GM19351 (cell line): Measurements from ENCODE around the gene FBXW5.
A peak's percentile ranks its signal among the peaks of the same experiment; 100 is the strongest.

ENCODE experiments used
- ATAC-seq: cut with Tn5 transposase; IDR thresholded peaks from one replicate; pipeline ENCODE4 v1.9.1; 2021; ENCODE audit warnings: mild to moderate bottlenecking, moderate library complexity; ENCODE audit not compliant: unreplicated experiment

FBXW5 gene, protein sequence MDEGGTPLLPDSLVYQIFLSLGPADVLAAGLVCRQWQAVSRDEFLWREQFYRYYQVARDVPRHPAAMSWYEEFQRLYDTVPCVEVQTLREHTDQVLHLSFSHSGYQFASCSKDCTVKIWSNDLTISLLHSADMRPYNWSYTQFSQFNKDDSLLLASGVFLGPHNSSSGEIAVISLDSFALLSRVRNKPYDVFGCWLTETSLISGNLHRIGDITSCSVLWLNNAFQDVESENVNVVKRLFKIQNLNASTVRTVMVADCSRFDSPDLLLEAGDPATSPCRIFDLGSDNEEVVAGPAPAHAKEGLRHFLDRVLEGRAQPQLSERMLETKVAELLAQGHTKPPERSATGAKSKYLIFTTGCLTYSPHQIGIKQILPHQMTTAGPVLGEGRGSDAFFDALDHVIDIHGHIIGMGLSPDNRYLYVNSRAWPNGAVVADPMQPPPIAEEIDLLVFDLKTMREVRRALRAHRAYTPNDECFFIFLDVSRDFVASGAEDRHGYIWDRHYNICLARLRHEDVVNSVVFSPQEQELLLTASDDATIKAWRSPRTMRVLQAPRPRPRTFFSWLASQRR

DNA sequence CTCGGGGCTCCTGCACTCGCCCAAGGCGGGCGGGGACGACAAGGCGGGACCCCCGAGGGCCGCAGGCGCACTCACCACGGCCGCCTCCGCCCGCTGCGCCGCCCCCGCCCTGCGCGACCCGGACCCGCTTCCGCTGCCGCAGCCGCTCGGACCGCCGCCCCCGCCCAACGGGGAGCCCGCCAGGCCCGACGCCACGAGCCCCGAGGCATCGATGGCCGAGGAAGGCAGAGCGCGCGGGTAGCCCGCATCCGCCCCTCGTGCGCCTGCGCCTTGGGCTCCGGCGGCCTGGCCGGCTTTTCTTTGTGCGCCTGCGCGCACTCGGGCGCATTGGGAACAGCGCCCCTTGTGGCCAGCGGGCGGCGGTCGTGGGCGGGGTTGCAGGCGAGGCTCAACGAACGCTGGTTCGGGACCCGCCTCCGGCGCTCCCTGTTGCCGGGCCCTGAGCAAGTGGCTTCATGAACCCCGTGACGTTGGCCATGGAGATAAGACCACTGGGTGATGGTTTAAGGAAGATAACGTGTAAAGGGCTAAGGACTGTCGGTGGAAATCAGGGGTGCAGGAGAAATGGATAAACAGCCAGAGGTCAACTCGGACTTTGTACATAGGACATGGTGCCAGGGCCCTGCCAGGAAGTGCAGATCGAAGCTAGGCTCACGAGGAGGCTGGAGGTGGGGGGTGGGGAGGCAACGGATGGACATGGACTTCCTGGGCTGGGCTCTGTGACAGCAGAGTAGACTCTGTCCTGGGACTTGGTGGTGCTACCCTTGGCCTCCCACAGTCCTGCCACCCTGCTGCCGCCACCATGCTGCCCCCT, at the start of gene FBXW5, which contains the start of gene C8G:
TSS of gene FBXW5 (minus strand) at position 220 of the 814 bp plus-strand sequence. CDS start 655 bp downstream, outside the sequence.
TSS of gene C8G (plus strand) at position 725 of the 814 bp plus-strand sequence. CDS start at position 803, 78 bp downstream.
- peak; percentile 75 for ATAC-seq

DNA sequence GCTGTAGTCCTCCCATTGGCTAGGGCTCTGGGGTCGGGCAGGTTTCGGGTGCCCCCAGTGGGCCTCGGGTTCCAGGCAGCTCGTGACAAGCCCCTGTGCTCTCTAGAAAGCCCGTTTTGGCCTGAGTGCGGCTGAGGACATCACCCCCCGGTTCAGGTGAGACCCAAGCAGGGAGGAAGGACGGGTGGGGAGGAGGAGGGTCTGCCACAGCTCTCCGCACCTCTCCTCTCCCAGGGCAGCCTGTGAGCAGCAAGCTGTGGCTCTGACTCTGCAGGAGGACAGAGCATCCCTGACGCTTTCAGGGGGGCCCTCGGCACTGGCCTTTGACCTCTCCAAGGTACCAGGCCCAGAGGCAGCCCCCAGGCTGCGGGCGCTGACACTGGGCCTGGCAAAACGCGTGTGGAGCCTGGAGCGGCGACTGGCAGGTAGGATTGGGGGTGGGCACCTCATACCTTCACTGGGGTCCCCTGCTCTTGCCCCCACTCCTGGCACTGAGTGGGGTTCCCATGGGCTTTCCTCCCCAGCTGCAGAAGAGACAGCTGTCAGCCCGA, 48.4 kb upstream of the FBXW5 start:
- ATAC-seq, result no peak

DNA sequence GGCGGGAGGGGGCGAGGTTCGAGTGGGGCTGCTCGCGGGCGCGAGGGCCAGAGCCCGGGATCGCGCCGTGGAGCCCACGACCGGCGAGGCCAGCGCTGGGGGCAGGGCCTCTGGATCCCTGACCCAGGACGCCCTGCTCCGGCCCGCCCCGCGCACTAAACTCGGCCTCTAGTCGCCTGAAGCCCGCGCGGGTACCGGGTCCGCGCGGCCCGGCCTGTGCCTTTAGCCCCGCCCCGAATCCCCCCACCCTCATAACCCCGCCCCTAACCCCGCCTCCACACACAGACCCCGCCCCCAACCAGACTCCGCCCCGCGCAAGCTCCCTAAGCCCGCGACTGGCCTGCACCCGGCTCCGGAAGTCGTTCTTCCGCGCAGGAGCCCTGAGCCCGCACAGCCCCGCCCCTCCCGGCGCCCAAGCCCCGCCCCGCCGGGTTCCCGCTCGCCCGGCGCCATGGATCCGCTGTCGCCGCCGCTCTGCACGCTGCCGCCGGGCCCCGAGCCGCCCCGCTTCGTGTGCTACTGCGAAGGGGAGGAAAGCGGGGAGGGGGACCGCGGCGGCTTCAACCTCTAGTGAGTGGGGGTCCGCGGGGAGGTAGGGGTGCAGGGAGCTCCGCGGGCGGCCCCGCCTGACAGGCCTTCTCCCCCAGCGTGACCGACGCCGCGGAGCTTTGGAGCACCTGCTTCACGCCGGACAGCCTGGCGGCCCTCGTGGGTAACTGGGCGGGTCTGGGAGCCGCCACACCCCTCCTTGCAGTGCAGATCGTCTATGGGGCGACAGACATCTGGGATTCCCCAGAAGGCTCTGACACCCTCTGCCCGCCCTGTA, 47.7 kb upstream of the FBXW5 start, which contains the start of gene PAXX:
TSS of gene PAXX (plus strand) at position 430 of the 826 bp plus-strand sequence. CDS start at position 452, 22 bp downstream.
- peak; percentile 85 for ATAC-seq

DNA sequence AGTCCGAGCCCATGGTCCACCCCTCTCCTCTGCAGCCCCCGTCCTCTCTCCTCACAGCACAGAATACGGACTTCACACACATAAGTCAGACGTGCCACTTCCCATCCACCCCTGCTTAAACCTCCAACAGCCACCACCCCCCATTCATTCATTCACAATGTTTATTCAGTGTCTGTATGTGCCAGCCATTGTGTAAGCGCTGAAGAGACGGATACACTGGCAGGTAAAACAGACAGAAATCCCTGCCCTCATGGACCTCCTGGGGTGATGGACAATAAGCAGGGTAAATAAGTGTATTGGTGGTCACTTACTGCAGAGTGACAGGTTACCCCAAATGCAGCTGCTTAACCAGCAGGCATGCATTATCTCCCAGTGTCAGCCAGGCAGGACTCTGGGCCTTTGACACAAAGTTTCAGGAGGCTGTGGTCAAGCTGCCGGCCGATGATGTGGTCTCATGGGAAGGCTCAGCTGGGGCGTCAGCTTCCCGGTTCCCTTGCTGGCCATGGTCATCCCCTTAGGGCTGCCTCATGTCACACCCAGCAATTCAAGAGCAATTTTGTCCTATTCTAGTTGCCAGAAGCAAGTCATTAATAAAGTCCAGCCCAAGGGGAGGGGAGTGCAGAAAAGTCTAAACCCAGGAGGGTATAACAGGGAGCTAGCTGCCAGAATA, 45.8 kb upstream of the FBXW5 start:
- no peak for ATAC-seq

DNA sequence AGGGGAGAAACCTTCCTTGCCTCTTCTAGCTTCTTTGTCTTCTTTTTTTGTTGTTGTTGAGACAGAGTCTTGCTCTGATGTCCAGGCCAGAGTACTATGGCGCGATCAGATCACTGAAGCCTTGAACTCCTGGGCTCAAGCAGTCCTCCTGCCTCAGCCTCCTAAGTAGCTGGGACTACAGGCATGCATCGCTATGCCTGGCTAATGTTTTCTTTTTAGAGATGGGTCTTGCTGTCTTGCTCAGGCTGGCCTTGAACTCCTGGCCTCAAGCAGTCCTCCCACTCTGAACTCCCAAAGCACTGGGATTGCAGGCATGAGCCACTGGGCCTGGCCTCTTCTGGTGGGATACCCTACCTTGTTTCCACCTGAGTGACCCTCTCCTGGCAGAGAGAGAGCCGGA, 44.3 kb upstream of the FBXW5 start:
- no peak for ATAC-seq

DNA sequence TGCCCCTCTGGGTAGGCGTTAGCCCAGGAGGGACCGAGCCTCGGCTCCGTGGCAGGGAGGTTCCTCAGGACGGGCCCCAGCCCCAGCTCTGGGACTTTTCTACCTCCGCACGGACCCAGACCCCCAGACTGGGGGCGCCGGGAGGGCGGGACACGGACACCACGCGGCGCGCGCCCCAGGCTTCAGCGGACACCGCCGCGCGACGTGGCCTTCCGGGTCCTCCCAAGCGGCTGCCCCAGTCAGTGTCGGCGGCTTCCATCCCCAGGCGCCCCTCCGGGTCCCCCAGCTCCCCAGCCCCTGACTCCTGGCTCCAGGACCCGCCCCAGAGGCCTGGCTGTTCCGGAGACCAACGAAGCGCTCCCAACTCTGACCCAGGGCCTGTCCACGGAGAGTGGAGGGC, 41.3 kb upstream of the FBXW5 start:
- ATAC-seq, result no peak

DNA sequence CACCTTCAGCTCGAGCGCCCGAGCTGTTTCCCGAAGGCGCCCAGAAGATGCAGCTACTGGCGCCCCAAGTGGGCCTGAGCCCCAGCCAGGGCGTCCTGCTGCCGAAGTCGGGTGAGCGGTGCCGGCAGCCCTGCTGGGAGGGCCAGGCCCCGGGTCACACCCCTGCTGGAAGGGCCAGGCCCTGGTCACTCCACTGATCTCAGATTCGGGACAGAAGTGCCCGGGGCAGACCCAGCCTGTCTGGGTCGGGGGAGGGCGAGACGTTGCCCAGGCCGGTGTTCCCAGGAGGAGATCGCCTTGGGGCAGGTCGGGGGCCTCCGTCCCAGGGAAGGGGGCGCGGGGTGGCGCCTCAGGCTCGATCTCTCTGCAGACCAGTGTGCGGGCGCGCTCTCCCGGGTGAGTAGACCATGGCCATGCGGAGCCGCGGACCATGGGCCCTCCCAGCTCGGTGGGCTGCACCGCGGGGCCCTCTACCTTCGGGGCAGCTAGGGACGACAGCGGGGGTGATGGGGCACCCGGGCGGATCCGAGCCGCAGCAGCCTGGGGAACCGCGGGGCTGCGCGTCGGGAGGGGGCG, 40.6 kb upstream of the FBXW5 start:
- no peak for ATAC-seq

DNA sequence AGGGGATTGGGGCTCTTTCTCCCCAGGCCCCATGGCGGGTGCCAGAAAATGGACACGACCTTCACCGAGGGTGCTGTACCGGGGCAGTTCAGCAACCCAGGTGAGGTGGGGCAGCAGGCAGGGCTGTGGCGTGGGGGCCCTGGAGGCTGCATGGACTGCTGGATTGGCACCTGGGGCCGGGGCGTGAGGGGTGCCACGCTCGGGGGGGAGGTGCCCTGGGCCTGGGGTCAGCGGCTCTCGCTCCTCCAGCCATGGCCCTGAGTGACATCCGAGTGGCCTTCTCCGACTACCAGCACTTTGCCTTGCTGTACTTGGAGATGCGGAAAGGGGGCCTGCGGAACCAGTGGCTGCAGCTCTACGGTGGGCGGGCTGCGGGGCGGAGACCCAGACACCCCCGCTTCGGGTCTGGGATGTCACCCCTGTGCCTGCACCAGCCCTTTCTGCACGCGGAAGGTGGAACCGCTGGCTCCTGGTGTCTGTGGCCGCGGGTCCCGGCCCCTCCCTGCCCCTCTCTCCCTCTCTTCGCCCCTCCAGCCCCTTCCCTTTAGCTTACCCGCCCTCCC, 40.0 kb upstream of the FBXW5 start:
- no peak for ATAC-seq

DNA sequence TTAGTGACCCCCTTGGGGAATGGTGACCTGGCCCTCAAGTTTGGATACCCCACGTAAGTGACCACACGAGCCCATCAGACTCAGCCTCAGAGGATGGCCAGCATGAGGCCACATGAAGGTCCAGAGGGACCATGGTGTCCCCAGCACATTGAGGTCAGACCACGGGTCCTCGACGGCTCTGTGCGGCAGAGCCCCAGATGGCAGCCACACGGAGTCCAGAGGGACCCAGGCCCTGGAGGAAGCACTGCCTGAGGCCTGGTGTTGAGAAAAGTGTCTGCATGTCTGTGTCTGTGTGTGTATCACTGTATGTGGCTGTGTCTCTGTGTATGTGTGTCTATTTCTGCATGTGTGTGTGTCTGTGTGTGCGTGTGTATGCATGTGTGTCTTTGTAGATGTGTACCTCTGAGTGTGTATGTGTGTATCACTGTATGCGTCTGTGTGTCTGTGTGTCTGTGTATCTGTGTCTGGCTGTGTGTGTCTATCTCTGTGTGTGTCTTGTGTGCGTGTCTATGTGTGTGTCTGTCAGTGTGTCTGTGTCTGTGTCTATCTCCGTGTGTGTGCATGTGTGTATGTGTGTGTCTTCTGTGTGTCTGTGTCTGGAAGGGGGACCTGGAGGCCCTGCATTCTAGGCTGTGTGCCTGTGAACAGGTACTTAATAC, 39.2 kb upstream of the FBXW5 start:
- ATAC-seq, result no peak

DNA sequence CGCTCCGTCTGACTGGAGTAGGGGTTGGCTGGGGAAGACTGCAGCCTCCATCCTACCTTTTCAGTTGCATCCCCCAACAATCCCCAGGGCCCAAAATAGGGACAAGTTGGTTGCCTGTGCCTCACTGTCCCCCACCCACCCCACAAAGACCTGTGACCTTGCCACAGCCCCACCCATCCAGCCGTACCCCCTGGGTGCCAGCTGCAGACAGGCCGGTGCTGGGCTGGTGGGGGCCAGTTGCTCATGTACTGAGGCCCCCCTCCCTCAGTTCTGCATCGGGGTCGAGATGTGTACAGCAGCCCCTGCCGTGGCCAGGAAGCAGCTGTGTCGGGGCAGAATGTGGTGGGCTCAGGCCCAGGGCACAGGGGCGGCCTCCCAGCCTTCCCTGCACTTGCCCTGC, 38.6 kb upstream of the FBXW5 start:
- no peak for ATAC-seq

DNA sequence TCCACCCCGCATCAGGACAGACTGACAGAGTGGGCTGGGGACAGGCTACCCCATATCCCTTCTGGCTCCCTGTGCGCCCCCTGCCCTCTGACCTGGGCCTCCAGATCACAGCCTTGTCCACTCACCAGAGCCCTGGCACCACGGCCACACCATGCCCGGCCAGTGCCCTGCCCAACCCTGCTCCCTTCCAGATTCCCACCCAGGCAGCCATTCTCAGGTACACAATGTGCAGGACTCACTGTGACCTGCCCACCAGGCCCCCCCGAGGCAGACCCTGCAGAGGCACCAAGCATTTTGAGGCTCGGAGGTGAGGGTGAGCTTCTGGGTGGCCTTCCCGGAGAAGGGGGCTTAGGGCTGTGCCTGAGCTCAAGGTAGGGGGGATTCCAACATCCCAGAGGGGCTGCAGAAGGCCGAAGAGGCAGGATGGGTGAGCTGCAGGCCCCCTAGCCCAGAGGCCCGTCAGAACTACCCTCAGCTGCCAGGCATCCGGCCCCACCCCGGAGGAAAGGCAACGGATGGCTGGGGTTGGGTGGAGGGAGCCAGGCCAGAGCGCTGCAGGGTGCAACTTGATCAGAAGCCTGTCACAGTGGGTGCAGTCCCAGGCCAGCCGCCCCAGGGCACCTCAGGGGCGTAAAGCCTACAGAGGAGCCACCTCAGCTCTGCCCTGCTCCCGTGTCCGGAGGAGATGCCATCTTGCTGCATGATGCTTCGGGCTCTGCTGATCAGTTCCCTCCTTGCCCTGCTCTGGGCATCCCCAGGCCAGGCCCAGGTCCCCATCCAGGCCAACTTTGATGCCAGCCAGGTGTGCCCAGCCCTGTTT, 37.9 kb upstream of the FBXW5 start, which contains the start of gene LCNL1:
TSS of gene LCNL1 (plus strand) at position 762 of the 820 bp plus-strand sequence. CDS start 594 bp downstream, outside the sequence.
- ATAC-seq, result no peak

DNA sequence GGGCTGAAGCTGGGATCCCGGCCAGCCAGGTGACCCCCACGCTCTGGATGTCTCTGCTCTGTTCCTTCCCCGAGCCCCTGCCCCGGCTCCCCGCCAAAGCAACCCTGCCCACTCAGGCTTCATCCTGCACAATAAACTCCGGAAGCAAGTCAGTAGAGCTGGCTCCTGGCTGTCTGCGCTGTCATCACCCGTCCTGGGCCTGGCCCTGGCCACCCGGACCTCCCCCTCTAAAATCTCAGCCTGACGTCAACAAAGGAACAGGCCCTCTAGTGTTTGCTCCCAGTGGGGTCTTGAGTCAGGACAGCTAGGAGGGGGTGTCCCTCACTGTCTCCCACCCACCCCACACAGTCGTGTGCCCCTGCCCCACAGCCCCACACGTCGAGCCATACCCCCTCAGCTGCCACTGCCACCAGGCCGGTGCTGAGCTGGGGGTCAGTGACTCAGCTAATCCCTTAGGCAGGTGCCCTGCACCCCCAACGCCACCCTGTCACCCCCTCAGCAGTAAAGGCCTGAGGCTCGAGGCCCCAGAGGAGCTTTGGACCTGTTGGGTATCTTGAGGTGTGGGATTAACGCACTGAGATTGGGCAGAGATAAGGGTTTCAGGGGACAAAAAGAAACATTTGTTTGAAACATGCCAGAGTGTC, 37.2 kb upstream of the FBXW5 start:
- no peak for ATAC-seq

DNA sequence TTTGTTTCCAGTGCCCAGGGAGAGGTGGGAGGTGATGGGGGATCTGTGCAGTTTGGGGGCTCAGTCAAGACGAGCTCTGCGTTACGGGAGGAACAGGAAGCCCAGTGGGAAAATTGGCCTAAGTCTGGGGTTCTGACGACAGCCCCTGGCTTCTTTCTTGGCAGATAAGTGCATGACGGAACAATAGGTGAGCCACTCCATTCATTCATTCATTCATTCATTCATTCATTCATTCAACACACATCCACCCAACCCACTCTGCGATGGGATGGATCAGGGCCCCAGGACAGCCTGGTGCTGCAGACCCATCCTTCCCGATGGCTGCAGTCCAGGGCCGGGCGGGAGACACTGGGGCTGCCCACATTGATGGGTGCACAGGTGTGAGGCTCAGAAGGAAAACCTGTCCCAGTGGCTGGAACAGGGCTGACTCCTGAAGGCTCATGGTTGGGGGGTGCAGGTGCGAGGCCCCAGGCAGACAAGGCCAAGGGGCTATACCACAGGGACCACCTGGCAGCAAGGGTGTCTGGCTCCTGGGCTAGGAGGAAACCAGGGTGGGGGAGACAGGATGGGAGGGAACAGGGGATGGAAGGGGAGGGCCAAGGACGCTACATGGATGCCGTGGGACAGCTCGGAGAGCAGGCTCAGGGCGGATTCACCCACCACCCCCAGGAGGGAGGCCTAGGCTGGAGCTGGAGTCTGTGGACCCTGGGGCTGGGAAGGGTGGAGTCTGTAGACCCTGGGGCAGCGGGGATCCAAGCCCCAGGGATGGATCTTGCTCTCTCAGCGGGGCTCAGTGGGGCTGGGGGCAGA, 36.3 kb upstream of the FBXW5 start:
- ATAC-seq, result no peak

DNA sequence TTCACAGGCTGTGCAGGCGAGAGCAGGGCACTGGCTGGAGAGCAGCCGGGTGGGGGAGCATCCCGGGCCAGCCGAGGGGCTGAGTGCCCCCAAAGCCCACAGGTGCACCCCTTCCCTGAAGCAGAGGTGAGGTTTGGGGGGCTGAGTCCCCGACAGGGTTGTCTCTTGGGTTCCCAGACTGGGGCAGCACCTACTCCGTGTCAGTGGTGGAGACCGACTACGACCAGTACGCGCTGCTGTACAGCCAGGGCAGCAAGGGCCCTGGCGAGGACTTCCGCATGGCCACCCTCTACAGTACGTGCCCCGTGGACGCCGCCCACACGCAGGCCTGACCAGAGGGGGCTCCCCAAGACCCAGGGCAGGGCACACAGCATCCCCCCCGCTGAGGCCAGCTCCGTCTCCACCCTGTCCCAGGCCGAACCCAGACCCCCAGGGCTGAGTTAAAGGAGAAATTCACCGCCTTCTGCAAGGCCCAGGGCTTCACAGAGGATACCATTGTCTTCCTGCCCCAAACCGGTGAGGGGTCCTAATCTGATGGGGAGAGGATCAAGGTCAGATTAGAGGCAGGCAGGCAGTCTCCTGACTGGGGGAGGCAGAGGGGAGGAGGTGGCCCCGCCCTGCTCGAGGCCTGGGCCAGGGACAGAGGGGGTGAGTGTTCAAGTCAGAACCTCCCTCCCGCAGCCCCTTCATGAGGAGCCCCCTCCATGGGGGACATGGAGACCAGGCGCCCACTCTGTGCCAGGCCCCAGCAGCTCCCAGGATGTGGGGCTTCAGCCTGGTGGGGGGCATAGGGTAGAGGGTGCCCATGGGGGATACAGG, 35.4 kb upstream of the FBXW5 start:
- ATAC-seq, result no peak

DNA sequence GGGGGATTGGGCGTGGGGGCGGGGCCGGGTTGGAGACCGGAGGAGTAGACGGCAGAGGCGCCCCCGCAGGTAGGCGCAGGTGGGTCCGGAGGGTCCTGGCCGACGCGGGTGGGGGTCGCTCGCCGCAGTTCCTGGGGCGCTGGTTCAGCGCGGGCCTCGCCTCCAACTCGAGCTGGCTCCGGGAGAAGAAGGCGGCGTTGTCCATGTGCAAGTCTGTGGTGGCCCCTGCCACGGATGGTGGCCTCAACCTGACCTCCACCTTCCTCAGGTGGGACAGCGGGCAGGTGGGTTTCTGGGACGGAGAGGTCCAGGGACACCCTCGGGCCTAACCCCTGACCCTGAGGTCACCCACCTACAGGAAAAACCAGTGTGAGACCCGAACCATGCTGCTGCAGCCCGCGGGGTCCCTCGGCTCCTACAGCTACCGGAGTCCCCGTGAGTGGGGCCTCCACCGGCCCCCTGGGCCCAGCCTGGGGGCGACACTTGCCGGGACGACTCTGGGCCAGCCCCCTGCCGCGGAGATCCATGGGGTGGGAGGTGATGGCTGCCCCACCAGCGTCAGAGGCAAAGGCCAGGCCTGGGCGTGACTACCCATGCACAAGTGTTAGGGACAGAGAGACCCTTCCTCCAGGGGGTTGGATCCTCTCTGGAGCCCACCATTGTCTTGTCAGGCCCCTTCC, 34.5 kb upstream of the FBXW5 start:
- no peak for ATAC-seq
